Kidney (tissue), 14 donors: ENCODE measurements around the gene CPEB2. TPM values are rescaled to one million over a fixed set of nuclear protein-coding genes. Genes with fewer than 3 reads are reported as not detected.
"Not testable (repeated sequence)": the region's sequence is repeated elsewhere in the genome, so short reads cannot be mapped to it uniquely, and the experiment has no call there.

ENCODE experiments used
- DNase-seq, 5 donors: peaks; one replicate each; pipeline ENCODE4 v3.0.0-alpha.2; 2013 to 2020
- FAIRE-seq: peaks from 2 replicates; lab custom pipeline; 2012; peaks lifted over from hg19 to GRCh38; lab: Jason Lieb, UNC
- H3K27ac ChIP-seq, 2 donors: one replicate each; pipeline ENCODE4 v1.7.0; 2013; ENCODE audit warnings: low read depth in 2 of 2, low read length in 2 of 2, inconsistent platforms in 1 of 2
- H3K27me3 ChIP-seq: one replicate; pipeline ENCODE4 v1.7.1; 2013; ENCODE audit warnings: low read length, inconsistent platforms; ENCODE audit not compliant: control insufficient read depth, insufficient read depth
- H3K36me3 ChIP-seq, 3 donors: one replicate each; pipeline versions ENCODE4 v1.7.0 to v1.7.1; 2013; ENCODE audit warnings: low read length in 3 of 3, control low read depth in 1 of 3, inconsistent platforms in 1 of 3; ENCODE audit not compliant: insufficient read depth in 3 of 3, control insufficient read depth in 2 of 3
- H3K4me1 ChIP-seq, 3 donors: one replicate each; pipeline versions ENCODE4 v1.7.0 to v1.7.1; 2013; ENCODE audit warnings: low read length in 3 of 3, inconsistent platforms in 1 of 3, low read depth in 1 of 3; ENCODE audit not compliant: control insufficient read depth in 2 of 3, insufficient read depth in 2 of 3
- H3K4me3 ChIP-seq, 3 donors: one replicate each; pipeline versions ENCODE4 v1.7.0 to v1.8.1; 2013; ENCODE audit warnings: low read length in 3 of 3, control low read depth in 1 of 3, inconsistent platforms in 1 of 3
- H3K9ac ChIP-seq, 3 donors: one replicate each; pipeline versions ENCODE4 v1.7.0 to v1.7.1; 2013; ENCODE audit warnings: low read length in 3 of 3, control low read depth in 1 of 3, inconsistent platforms in 1 of 3
- H3K9me3 ChIP-seq, 3 donors: one replicate each; pipeline versions ENCODE4 v1.7.0 to v1.7.1; 2013; ENCODE audit warnings: low read length in 3 of 3, control low read depth in 1 of 3, inconsistent platforms in 1 of 3; ENCODE audit not compliant: control insufficient read depth in 2 of 3, insufficient read depth in 1 of 3
- CTCF ChIP-seq: IDR thresholded peaks from 3 replicates; pipeline ENCODE4 v1.5.1; 2012; ENCODE audit warnings: mild to moderate bottlenecking, moderate library complexity, borderline replicate concordance; ENCODE audit not compliant: insufficient read depth; ENCODE audit errors: extremely low read depth
- intact Hi-C: fragments of 100-400 bp; cut with DNase I; formaldehyde crosslinking; loops from one replicate; pipeline ENCODE4 v1.11.1; 2022
- polyA plus RNA-seq: library from polyadenylated mRNA; stranded (reverse); fragments of 350-450 nt; fragmentation: Illumina TruSeq; extraction: RNeasy Lipid Tissue Mini Kit (QIAGEN cat#74804); gene quantifications from one replicate; pipeline ENCODE4 v1.2.3, GENCODE V29; 2014; ENCODE audit warnings: low read depth, low replicate concordance; ENCODE audit not compliant: insufficient read depth
- total RNA-seq: library from RNA; stranded (reverse); fragmentation: NEBNext Ultra II Directional; extraction: Animal tissue kit (Norgen Biotek cat#: 25700); gene quantifications from one replicate; pipeline ENCODE4 v1.2.1, GENCODE V29; 2021
- donor health status: control.
- donor health status: control.
- donor health status: control.
- donor health status: control.
- donor health status: control.
- donor health status: DM: yes; HTN: yes; CAD: no.
- donor health status: Normal renal cell carcinoma (clear cell type).

Gene CPEB2
- total and polyA plus RNA-seq, 2 donors from 2014 or later, result 7.9 to 58.0 TPM

GRCh38 chr4:15084780-15085179, 82.5 kb downstream of the CPEB2 start:
- no peak overlapping the region for H3K4me3 ChIP-seq
- DNase-seq, result no peak
- no peak overlapping the region for H3K27ac ChIP-seq
- no peak for TF ChIP-seq CTCF
- intact Hi-C loops, result no loop called here
- H3K9me3 ChIP-seq, result no peaks in the 10 kb centered on the region
- H3K9ac ChIP-seq, result no peak overlapping the region
- H3K27me3 ChIP-seq, result no peaks in the 10 kb centered on the region
- no peaks in the 10 kb centered on the region for H3K4me1 ChIP-seq
- H3K36me3 ChIP-seq, result no peaks in the 10 kb centered on the region
- no peak for FAIRE-seq

- DNase-seq, FAIRE-seq, intact Hi-C loops, H3K4me1 ChIP-seq, H3K27ac ChIP-seq, H3K4me3 ChIP-seq, H3K9me3 ChIP-seq, H3K36me3 ChIP-seq, H3K27me3 ChIP-seq, H3K9ac ChIP-seq: not testable (repeated sequence)
Observed at GRCh38 chr4:15085762-15086161, 83.5 kb downstream of the CPEB2 start.

- FAIRE-seq, H3K4me3 ChIP-seq, H3K9me3 ChIP-seq, DNase-seq, intact Hi-C loops, H3K36me3 ChIP-seq, H3K27me3 ChIP-seq, H3K4me1 ChIP-seq, H3K27ac ChIP-seq, H3K9ac ChIP-seq: not testable (repeated sequence)
Observed at GRCh38 chr4:15086259-15086658, 84.0 kb downstream of the CPEB2 start.

GRCh38 chr4:15088394-15089035, 86.2 kb downstream of the CPEB2 start:
- intact Hi-C loops, result no loop called here
- Histone ChIP-seq H3K9ac (no peak overlapping the region), H3K4me3 (no peak overlapping the region), H3K36me3 (no peaks in the 10 kb centered on the region), H3K27me3 (no peaks in the 10 kb centered on the region), H3K4me1 (no peaks in the 10 kb centered on the region), H3K27ac (no peak overlapping the region), H3K9me3 (no peaks in the 10 kb centered on the region)
- DNase-seq (no peak), FAIRE-seq (no peak)
- TF ChIP-seq CTCF, result no peak
